Hematopoietic multipotent progenitor cell treated with erythropoietin and hydrocortisone succinate and interleukin-3 and kit ligand, for 17 days (in vitro differentiated cells): ENCODE data around the gene NUP98.

Experiments used
- DNase-seq: peaks from one replicate; pipeline ENCODE4 v3.0.0-alpha.2; 2015; ENCODE audit warnings: low spot score

The NUP98 gene

DNA sequence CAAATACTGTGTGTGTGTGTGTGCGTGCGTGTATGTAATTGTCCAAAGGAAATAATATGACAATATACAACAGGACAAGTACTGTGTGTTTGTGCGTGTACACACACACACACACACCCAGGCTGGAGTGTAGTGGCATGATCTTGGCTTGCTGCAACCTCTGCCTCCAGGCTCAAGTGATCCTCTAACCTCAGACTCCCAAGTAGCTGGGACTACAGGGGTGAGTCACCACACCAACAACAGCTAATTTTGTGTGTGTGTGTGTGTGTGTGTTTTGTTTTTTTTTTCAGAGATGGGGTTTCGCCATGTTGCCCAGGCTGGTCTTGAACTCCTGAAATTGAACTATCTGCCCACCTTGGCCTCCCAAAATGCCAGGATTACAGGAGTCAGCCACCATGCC is 61.5 kb downstream of the NUP98 start:
- no peak for DNase-seq

DNA sequence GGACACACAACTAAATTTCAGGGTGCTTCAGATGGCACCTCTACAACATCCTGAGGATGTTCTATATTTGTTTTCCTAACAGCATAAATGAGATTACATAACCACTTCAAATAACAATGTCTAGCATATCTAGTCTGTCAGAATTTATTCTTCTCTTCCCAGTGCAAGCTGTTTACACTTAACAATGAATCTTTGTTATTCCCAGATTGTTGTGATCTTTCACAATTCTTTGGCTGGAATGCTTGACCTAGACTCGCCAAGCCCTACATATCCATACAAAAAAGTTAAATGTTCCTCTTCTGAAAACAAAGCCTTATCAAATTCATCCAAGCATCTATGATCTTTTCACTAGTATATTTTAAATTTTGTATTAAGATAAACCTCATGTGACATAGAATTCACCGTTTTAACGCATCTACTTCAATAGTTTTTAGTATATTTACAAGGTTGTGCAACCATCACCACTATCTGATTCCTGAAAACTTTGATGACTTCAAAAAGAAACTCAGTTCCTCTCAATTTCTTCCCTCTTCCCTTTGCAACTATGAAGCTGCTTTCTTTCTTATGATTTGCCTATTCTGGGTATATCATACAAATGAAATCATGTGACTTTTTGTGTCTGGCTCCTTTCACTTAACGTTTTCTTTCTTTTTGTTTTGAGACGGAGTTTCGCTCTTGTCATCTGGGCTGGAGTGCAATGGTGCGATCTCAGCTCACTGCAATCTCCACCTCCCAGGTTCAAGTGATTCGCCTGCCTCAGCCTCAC is 64.5 kb downstream of the NUP98 start:
- DNase-seq: no peak

DNA sequence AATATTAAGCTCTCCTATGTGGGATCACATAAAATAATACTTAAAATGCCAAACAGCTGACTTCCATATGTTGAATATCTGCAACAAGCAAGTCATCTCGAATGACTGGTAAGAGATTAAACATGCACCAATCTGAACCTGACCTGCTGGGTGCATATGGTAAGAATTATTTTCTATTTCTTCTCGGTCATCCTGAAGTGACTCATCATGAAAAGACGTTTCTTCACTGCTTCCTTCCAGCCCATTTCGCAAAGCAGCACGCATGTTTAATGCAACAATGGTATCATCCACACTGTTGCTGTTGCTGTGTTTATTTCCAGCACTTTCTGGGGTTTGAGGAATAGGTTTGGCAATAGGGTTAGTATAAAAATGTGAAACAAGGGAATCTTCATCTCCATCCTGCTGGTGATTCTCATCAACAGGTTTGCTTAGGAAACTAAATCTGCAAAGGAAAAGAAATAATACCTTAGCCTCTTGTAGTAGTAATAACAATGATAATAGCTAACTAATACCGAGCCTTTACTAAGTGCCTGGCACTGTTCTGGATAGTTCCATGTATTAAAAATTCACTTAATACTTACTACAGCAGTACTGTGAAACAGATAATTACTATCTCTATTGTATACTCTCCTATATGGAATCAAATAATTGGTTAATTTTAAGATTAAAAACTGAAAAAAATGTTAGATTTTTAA is 74.2 kb downstream of the NUP98 start:
- DNase-seq: no peak

DNA sequence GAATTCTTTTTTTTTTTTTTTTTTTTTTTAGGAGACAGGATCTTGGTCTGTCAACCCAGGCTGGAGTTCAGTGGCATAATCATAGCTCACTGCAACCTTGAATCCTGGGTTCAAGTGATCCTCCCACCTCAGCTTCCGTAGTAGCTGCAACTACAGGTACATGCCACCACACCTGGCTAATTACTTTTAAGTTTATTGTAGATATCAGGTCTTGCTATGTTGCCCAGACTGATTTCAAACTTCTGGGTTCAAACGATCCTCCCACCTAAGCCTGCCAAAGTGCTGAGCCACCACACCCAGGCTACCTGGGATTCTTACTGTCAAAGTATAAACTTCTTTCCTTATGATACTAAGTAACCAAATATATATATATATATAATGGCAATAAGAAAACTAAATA is 75.3 kb downstream of the NUP98 start:
- no peak for DNase-seq

DNA sequence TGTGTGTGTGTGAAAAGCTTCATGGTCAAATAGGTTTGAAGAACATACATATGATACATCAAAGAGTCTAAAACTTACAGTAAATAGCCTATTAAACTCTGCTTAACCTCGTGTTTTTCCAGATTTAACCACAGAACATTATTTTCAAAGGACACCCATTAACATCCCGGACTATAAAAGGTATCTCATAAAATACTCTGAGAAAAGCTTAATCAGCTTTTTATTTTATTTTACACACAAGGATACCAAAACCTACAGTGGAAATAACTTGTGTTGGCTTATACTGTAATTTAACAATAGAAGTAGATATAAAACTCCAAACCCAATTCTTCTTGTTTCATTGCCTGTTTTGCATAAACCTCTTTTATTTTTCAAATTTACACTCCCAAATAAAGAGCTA is 76.4 kb downstream of the NUP98 start:
- no peak for DNase-seq

DNA sequence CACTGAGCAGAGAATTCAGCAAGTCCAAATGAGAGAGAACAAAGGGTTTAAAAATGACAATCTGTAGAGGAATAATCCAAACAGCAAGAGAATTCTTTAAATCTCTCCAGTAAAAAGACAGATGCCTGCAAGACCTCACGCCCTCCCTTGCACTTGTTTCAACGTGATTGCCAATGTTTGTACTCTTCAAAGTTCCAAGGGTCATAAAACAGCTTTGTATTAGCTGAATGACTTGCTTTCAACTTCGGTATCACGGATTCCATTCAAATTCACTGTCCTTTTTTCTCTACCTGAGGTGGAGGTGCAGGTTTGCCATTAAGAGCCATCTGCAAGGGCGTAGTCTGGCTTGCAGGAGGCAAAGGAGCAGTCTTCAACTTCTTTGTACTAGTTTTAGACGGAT is 85.1 kb downstream of the NUP98 start:
- no peak for DNase-seq

DNA sequence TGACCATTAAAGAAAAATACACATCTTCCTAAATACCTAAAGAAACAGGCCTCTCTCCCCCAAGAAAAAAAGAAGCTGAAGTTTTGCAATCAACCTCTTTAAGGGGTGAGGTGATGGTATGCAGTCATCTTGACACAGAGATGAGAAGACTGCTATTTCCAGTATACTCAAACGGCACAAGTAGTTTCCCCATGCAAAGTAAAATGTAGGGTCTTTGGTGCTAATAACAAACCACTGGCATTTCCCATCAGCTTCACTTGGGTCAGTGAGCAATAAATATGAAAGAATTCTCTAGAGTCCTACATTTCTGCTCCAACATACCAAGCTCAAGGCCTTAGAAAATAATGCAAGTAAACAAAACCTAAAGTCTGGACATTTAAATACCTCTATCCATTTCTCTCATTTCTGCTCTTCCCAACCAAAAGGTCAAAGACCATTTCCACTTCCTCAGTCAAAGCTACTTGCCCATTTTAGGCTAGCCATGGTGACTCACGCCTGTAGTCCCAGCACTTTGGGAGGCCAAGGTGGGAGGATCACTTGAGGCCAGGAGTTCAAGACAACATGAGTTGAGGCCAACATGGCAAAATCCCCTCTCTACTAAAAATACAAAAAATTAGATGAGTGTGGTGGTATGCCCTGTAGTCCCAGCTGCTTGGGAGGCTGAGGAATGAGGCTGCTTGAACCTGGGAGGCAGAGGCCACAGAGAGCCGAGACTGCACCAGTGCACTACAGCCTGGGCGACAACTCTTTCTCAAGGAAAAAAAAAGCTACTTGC is 86.7 kb downstream of the NUP98 start:
- DNase-seq: no peak

DNA sequence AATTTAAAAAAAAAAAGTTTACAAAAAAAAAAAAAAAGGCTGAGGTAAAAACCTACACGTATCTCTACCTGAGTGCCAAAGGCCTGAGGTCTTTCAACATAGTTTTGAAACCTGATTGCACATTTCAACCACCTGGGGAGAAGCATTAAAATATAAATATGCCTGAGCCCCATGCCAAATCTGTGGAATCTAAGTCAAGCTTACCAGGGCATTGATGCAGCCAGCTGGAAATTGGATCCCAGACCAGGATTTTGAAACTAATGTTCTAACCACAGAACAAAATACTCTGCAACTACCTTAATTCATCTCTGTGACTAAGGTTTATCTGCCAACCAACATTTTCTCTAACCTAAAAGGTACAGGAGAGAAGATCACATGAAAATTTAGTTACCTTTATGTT is 87.4 kb downstream of the NUP98 start:
- no peak for DNase-seq

DNA sequence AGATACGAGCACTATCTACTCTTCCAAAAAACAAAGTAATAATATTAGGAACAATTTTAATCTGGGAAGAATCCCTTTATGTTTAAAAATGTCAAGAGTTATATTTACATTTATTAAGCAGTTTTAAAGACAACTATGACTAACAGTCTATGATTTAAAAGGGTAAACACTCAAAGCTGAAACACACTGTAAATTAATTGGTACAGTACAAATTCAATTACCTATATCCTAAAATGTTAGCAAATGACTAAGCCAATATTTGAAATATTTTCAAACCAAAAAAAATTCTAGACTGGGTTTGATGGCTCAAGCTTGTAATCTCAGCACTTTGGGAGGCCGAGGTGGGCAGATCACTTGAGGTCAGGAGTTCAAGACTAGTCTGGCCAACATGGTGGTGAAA is 90.2 kb downstream of the NUP98 start:
- no peak for DNase-seq

DNA sequence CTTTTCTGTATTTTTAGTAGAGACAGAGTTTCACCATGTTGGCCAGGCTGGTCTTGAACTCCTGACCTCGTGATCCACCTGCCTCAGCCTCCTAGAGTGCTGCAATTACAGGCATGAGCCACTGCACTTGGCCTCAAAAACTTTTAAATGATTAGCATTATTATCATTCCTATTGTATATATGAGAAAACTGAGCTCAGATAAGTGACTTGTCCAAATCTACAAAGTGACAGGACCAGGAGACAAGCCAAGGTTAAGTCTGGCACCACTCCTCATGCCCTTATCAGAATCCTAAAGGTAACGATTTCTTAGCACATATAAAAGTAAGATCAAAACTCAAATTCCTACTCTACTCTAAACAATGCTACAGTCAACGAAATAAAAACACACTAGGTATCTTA is 94.0 kb downstream of the NUP98 start:
- no peak for DNase-seq

DNA sequence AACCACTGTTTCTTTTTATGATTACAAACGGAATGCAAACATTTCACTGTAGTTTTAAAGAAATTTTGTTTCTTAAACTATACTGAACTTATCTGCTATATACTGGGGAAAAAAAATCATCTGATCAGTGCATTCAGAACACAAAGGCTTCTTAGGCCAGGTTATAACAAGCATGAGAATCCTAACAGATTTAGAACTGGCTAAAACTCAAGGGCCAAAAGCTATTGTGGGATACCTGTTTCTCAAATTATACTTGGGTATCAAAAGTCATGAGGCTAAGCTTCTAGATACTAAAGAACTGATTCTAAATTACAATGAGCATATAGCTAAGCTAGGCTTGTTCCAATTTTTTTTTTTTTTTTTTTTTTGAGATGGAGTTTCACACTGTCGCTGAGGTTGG is 96.4 kb downstream of the NUP98 start:
- no peak for DNase-seq

DNA sequence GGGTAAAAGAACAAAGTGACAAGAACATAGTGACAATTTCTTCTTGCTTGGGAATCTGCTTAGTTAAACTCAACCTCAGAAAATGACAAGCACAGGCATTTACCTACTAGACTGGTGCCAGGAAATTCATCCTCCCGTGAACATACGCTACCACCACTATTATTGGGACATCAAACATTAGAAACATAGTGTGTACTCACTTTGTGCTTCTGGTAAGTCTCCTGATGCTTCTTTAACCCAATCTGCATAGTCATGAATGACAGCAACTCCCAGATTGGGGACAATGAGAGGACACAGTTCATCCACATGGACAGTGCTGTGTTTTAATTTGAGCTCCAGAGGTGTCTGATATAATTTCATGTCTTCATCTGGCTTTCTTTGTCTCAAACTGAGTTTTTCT is 96.9 kb downstream of the NUP98 start:
- no peak for DNase-seq

DNA sequence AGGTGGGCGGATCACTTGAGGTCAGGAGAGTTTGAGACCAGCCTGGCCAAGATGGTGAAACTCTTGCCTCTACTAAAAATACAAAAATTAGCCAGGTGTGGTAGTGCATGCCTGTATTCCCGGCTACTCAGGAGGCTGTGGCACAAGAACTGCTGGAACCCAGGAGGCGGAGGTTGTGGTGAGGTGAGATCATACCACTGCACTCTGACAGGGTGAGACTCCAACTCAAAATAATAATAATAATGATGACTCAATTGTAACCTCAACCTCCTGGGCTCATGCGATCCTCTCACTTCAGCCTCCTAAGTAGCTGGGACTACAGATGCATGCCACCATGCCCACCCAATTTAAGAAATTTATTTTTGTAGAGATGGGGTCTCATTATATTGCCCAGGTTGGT is 110.6 kb downstream of the NUP98 start:
- no peak for DNase-seq

DNA sequence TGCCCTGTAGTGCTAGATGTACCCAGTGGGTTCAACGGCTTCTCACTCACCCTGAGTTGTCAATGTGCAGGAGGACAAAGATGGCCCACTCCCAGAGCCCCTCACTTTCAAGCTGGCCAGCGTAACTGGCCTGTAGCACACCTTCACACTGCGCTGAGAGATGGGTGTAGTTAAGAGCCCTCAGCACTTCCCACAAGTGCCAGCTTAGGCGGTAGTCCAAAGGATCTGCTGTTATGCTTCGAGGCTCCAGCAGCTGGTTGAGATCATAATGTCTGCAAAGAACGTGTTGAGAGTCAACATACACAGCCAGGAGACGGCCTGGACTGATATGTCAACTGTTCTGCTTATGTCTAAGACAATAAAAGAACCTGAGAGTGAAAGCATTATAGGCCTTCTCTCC is 111.4 kb downstream of the NUP98 start:
- DNase-seq: no peak

DNA sequence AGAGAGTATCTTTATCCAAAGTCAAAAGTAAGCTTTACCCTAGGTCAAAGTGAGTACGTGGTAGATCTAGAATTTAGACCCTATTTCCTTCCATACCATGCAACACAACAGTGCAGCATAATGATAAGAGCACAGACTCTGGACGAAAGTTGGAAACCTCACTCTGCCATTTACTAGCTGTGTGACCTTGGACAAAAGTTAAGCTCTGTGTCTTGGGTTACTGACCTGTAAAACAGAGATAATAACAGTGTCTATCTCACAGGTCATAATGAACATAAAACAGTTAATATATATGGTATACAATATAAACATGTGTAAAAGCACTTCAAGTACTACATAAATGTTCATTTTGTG is 112.6 kb downstream of the NUP98 start:
- DNase-seq: no peak

DNA sequence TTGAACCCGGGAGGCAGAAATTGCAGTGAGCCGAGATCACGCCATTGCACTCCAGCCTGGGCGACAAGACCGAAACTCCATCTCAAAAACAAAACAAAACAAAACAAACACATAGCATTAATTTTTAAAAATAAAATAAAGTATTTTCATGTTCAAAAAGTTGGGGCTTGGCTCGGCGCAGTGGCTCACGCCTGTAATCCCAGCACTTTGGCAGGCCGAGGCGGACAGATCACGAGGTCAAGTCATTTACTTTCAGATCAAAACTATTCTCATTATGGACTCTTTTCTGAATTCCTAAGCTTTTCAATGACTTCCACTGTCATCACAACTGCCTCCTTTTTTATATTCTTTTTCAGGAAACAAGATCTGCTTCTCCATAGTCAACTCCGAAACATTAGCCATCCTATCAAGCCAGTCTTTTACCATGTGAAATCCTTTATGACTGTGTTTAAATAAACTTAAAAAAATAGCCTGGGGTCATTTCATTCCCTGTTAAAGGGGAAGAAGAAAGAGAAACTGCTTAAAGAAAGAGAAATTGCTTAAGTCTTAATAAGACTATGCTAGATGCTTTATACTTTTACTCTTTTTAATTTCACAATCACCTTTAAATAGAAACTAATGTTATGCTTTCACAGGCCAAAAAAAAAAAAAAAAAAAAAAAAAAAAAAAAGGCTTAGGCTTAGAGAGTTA is 113.1 kb downstream of the NUP98 start:
- DNase-seq: no peak

DNA sequence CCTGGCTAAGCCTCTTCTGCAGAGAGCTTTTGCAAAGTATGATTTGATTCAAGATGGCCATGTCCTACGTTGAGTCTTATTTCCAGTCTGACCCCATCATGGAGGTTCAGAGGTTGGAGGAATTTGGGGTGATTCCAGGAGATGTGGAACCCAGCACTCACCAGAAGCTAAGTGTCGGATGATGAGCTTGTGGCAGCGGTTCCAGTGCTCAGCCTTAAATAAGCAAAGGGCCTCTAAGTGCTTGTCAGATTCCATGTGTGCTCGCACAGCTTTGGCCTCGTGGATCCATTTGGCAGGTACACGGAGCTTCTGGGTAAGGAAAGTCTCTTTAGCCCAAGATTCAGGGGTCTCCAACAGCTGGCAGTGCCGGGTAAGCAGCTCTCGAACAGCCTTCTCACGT is 114.3 kb downstream of the NUP98 start:
- no peak for DNase-seq

DNA sequence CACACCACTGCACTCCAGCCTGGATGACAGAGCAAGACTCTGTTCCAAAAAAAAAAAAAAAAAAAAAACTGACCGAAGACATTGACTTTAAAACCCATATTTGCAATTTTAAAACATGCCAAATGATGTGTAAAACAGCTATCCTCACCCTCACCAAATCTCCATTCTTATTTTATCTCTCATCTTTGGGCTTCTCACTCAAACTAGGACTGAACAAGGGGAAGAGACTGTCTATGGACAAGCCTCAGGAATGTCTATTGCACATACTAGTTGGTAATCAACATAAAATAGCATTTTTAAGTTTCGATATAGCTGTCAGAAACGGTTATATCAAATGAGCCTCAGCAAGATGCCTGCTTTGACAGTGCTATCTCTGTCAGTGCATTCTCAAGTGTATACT is 118.3 kb downstream of the NUP98 start:
- no peak for DNase-seq

DNA sequence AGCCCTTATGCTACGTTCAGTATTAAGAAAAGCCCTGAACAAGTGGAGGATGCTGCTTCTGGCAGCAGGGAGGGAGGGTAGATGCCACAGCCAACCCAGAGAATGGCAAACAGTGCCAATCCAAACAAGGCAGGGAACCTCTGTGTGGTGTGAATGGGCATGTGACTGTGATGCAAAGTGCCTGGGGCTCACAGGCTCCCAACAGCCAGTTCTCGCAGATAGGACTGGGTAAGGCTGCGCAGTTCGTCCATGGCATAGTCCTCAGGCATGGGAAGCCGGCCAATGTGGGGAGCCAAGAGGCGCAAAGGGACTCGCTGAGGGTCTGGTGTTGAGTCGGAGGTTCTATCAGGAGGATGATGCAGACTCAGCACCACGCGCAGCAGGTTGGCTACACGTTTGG is 121.4 kb downstream of the NUP98 start:
- DNase-seq: no peak

DNA sequence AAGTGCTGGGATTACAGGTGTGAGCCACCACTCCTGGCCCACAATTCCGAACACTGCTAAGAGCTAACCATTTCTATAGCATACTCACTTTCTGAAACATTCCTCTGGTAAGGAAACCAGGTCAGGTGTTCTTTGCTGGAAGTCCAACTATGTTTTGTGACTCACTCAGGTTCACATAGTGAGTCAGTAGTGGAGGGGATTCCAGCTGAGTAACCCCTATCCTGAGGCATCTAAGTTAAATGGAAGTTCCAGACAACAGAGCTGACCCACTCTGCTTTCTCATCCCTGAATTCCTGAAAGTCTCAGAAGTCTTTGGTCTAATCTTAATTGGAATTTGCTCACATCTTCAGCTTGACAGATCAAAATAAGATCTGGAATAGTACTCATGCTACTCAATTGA is 123.2 kb downstream of the NUP98 start:
- no peak for DNase-seq

DNA sequence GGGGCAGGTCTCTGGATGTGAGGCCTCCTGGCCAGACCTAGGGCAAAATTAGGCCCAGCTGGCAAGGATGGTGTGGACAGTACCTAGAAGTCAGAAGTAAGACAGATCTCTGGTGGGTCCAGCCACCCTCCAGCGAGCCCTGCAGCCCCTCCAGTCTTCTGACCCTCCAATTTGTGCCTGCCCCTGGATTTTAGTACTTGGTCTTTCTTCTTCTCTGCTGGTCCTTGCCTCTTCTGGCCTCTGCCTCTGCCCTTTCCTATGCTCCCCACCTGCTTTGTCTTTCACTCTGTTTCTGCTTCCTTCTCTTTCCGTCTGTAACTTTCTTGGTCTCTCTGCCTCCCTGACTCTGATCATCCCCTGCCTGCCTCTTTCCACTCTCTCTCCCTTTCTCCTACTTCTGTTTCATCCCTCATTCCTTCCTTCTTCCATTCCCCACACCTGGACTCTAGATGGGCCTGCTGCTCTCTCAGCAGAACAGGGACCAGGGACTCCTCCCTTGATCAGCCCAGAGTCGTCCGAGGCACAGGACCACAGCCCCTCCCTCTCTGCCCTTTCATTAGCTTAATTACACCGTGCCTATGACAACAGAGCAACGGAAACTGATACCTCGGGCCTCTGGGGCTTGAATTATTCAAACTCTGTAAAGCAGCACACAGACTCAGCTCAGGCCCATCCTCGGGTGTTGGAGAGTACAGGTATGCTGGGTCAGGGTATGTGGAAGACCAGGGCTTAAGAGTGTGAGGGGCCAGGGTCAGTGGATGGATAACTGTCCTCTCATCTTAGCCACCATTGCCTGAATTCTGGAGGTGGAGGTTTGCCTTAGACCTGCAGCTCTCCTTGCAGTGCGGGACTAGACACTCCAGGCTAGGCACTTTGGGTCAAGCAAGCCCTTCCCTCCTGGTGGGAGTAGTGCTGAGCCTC is 125.8 kb downstream of the NUP98 start, which contains the start of gene CHRNA10:
Gene CHRNA10, minus strand, starts transcription at position 51 of the 921 bp plus-strand sequence. CDS start 72 bp downstream, outside the sequence.
- no peak for DNase-seq
